ENCODE results near the gene IGF1R.

Gene IGF1R

GRCh38 chr15:98926236-98926635 is 277.9 kb downstream of the IGF1R start:
- no peak for DNase-seq

DNA sequence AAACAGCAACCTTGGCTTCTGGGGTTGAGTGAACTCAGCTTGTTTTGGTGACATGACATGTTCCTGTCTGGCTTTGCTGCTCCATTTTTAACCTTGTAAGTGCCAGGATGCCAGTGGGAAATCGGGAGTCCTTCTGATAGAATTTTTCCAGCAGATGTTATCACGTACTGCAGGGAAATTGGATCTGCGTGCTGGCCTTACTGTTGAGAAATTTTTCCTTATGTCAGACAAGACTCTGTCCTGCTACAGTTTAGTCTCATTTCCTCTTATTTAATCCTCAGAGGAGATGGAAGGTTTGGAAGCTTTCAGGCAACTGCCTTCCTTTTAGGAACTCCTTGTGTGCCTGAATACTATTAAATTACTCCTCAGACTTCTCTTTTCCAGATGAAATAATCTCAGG is 278.7 kb downstream of the IGF1R start:
- no peak for DNase-seq

DNA sequence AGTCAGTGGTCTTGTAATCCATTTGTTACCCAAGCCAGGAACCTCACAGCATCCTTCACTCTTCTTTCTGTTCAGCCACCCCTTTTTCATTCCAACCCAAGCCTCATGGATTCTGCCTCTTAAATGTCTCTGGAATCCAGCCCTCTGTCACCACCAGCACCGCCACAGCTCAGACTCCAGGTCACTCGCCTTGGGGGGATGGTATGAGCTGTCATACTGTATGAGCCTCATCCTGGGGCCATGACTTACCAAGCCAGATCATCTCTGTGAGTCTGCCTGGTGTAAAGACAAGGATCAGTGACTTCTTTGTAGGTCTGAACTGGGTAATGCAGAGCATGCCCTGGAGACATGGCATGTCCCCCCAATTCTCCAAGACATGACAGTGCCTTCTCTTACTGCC is 279.7 kb downstream of the IGF1R start:
- no peak for DNase-seq

DNA sequence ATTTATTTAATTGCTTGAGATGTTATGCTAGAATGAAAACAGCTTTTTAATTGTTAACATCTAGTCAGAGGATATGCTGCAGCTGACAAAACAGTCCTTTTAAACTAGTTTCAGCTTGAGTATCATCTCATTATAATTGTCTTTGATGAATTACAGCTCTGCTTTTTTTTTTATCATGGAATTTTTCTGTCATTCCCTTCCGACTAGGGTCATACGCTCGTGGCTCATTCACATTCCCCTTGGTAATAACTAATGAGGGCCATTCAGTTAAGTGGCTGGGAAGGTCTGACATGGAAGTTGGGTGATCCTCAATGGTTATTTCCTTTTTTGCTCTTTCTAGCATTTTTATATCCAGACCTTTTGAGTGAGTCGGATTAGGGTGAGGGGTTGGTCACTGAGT is 282.2 kb downstream of the IGF1R start:
- no peak for DNase-seq

- no peak for DNase-seq
Measured at GRCh38 chr15:98931004-98931403, 282.7 kb downstream of the IGF1R start.

- DNase-seq: no peak
Measured at GRCh38 chr15:98933406-98933805, 285.1 kb downstream of the IGF1R start.

GRCh38 chr15:98935736-98936135 is 287.4 kb downstream of the IGF1R start:
- DNase-seq: no peak

DNA sequence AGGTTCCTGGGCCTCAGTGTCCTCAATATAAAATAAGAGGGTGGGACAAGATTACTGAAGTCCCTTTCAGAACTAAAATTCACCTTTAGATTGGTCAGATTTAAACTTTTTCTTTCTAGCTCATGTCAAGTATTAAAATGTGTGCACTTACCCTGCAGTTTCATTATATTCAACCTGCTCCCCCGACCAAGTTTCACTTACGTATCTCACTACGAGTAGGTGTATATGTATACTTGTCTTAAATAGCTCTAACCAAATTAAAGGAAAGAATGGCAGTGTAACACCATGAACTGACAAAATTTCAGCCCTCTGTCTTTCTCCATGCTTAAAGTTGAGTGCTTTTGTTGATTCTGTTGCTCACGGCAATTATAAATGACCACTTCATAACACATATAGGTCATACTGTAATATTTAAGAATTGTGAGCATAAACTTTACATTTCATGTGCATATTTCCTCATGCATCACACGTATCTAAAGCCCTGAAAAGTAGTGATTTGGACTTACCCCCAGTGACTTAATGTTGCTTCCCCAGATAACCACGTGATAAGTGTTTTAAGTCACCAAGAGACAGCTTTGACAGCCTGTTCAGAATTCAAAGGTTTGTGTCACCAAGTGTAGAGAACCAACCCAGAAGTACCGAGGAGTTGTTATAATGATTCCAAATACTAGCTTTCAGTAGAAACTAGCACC is 289.2 kb downstream of the IGF1R start:
- no peak for DNase-seq

- DNase-seq: no peak
Measured at GRCh38 chr15:98938105-98938417, 289.7 kb downstream of the IGF1R start.

GRCh38 chr15:98938799-98939198 is 290.5 kb downstream of the IGF1R start:
- DNase-seq: no peak

DNA sequence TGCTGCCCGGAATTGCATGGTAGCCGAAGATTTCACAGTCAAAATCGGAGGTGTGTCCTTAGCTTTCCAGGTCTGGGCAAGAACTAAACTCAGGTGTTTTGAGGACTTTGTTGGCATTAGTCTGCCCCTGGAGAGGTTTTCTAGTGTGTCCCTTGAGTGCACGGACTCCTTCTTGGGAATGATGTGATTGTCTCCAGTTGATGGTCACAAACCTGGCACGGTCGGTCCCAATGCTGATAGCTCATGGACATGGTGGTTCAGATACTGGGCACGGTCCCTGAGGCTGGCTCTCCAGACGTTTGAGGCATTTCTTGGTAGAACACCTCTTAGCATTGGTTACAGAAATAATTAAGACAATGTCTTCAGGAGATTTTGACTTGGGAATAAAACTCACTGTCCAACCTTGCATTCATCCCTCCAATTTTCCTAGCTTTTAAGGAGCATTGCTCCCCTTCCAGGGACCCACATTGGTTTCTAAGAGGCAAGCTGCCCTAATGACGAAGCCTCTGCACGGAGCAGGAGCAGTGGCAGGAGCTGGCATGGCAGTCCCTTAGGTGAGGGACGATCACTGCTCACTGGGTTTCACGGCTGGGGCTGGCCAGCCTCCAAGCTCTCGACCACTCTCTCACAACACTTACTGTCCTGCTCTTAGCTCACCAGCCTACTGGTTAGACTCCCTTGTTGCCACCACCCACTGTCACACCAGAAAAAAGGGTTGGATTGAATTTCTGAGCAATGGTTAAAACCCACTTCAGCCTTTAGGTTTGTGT is 291.2 kb downstream of the IGF1R start:
- DNase-seq: no peak

- no peak for DNase-seq
Measured at GRCh38 chr15:98941595-98942255, 293.4 kb downstream of the IGF1R start.

DNA sequence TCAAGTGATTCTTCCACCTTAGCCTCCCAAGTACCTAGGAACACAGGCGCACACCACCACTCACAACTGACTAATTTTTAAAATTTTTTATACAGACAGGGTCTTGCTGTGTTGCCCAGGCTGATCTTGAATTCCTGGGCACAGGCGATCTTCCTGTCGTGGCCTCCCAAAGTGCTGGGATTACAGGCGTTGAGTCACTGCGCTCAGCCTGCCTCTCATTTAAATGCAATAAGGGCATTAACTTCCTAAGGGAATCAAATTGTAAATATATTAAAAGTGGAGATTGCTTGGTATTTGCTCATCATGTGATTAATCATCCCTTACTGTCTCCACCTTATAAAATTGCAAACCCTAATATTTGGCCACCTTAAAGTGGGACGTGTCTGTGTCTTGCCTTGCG is 294.1 kb downstream of the IGF1R start:
- no peak for DNase-seq

DNA sequence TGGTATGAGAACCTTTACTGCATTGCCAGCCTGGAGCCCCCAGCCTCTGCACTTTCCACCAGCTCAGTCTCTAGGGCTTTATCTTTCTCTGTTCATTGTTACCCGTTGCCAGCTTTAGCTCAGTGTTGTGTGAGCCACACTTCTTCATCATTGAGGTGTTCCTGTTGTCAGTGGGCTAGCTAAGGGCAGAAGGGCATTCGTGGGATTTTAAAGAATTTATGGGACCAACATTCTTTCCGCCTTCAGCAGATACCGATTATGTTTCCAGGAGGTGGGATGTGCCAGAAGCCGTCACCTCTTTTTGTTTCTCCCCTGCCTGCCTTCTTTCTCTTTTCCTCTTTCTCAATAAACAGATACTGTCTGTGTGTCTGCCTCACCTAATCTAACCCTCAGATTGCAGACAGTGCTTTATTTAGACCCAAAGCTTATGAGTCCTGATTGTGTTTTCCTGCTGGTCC is 294.7 kb downstream of the IGF1R start:
- no peak for DNase-seq

GRCh38 chr15:98943601-98944151 is 295.3 kb downstream of the IGF1R start:
- no peak for DNase-seq

DNA sequence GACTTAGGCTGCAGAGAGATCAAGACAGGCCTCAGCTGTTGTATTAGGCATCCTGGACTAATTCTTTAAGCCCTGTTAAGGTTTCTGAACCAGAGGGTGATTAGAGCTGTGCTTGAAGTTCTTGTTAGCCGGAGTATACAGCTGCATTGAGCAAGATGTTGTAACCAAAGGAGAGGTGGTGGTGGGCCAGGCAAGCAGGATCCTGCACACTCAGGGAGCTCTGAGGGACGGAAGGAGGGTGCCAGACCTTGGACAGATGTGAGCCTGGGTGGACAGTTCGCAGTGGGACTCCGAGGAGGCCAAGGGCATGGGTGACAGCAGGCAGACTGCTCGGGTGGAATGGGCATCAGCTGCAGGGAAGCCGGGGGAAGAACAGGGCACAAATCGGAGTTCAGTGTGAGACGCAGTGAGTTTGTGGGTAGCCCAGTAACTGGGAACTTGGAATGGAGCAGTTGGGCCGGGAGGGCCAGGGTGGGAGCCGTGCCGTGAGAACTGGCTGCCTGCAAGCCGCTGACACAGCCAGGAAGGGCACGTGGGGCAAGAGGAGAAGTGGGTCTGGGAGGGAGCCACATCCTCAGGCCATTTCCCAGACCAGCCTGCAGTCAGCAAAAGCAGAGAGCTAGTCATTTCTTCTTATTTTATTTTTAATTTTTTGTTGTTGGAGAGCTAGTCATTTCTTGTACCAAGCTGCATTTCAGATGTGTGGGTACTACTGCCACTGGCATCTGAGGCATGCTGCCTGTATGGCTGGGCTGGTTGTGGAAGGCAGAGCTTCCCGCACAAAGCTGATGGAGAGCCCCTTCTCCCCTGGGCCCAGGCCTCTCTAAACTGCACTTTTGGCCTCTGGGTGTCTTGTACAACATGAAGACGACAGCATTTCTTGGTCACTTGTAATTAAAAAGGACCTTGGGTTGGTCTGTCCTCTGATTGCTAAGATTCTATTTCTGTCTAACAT is 298.2 kb downstream of the IGF1R start:
- no peak for DNase-seq

DNA sequence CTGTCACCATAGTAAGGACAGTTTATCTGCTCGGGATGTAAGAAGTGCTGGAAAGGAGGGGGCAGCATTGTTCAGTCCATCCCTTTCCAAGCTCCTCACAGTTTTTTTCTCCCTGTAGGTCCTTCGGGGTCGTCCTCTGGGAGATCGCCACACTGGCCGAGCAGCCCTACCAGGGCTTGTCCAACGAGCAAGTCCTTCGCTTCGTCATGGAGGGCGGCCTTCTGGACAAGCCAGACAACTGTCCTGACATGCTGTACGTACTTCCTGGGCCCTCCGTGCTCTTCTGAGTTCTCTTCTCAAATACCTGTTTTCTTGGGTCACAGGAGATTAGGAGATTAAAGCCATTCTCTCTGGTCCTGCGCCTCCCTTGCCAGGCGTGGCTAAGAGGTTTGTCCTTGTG is 300.1 kb downstream of the IGF1R start:
- no peak for DNase-seq

- no peak for DNase-seq
Measured at GRCh38 chr15:98948941-98949340, 300.6 kb downstream of the IGF1R start.

DNA sequence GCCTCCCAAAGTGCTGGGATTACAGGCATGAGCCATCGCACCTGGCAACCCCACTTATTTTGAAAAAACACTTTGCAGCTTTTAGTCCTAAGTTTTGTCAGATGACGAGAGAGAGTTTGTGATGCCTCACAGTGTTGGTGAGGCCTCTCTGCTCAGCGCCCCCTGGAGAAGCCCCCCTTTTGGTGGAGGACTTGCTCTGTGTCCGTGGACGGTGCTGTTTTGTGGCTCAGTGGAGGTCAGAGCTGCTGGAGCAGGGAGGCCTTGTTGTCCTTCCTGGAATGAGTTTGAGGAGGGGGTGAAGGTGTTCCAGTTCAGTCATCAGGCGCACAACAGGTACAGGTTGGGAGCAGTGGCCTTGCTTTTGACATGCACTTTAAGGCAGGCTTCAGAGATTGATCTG is 301.3 kb downstream of the IGF1R start:
- no peak for DNase-seq

GRCh38 chr15:98950248-98950647 is 301.9 kb downstream of the IGF1R start:
- DNase-seq: no peak

GRCh38 chr15:98951004-98951403 is 302.7 kb downstream of the IGF1R start:
- no peak for DNase-seq

DNA sequence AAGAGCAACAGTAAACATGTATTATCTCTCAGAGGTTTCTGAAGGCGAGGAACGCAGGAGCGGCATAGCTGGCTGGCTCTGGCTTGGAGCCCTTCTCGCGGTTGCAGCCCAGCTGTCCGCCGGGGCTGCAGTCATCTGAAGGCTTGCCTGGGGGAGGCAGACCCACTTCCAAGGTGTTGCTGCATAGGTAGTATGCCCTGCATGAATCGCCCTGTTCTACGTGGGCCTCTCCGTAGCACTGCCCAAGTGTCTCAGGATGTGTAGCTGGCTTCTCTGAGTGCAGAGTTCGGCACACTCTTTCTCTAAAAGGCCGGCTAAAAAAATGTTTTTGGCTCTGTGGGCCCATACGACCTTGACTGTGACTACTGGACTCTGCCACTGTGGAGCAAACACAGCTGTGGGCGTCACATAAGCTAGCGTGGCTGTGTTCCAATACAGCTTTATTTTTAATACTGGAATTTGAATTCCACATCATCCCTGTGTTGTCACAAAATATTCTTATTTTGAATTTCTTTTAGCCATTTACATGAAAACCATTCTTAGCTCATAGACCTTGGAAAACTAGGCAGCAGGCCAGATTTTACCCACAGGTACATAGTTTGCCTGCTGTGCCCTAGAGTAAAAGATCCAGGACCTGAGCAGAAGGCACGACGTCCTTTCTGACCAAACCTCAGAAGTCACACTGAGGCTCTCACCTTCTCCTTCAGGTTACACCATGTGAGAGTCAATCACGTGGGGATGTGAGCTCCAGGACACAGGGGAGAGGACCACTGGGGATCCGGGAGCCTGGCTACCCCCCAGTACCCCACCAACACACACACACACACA is 303.4 kb downstream of the IGF1R start:
- no peak for DNase-seq
